ENCODE measurements around the gene CAPNS1. TPM values are rescaled to one million over a fixed set of nuclear protein-coding genes. Genes with fewer than 3 reads are reported as not detected.
A peak's percentile ranks its signal among the peaks of the same experiment; 100 is the strongest.

CAPNS1 gene
- total RNA-seq, 4 donors from 2014 or later = 94.8 to 252 (median 165) TPM

DNA sequence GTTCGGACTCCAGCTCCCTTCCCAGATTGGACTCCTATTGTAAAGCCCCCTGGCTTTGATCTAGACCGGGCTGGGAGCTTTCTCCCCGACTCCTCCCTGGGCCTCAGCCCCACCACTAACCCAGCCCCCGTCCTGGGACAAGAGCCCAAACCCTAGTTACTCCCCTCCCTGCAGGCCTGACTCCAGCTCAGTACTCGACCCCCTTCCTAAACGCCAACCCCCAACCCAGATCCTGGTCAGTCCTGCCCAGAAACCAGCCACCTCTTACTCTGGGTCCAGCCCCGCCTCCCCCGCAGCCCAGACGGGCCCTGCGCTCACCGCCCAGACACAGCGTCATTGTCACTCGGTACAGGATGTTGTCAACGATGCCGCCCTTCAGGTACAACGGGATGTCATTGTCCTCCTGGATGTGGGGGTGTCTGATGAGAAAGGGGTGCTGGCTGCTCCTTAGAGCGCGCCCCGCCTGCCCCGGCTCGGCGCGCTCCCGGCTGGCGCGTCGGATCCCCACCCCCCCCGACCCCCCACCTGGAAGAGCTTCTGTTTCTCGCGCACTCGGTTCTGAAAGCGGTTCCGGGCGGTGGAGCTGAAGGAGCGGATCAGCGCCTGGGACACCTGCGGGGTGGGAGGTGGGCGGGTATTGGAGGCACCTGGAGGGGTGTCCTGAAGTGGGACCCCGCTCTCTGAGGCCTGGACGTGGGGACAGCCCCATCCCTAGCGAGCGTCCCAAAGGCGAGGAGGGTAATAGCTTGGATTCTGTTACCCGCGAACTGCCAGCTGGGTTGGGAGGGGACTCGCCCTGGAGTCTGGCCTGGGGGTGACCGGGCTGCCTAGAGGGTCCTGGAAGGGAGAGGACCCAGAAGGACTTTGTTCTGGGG is 11.5 kb downstream of the CAPNS1 start:
- Histone ChIP-seq H3K36me3 (peaks cover 0 to 42% of the 10 kb centered on the region in 2 donors), H3K9me3 (no peaks in the 10 kb centered on the region), H3K27me3 (no peaks in the 10 kb centered on the region), H3K4me1 (peaks cover 24 to 29% of the 10 kb centered on the region in 2 donors), H3K27ac (peak overlapping the region; percentile 97 to 100 (median 100)), H3K4me3 (peak overlapping the region; percentile 80 to 90 (median 90))
- intact Hi-C loops (cut with DNase I; ENCODE audit: low total_unique reads) (loop anchor here (1.0 to 10.0 kb wide), 5 partner anchors 11 to 394 kb away; partner anchors contain the start of genes CAPNS1, HSPB6, PROSER3 and TBCB), in situ Hi-C loops (cut with MboI; ENCODE audit: low sequenced_read_pairs in 4 of 4) (no loop called here)
- peak; percentile 56 to 79 for DNase-seq
- peak; percentile 57 for ATAC-seq
- TF ChIP-seq, protein P1, sequence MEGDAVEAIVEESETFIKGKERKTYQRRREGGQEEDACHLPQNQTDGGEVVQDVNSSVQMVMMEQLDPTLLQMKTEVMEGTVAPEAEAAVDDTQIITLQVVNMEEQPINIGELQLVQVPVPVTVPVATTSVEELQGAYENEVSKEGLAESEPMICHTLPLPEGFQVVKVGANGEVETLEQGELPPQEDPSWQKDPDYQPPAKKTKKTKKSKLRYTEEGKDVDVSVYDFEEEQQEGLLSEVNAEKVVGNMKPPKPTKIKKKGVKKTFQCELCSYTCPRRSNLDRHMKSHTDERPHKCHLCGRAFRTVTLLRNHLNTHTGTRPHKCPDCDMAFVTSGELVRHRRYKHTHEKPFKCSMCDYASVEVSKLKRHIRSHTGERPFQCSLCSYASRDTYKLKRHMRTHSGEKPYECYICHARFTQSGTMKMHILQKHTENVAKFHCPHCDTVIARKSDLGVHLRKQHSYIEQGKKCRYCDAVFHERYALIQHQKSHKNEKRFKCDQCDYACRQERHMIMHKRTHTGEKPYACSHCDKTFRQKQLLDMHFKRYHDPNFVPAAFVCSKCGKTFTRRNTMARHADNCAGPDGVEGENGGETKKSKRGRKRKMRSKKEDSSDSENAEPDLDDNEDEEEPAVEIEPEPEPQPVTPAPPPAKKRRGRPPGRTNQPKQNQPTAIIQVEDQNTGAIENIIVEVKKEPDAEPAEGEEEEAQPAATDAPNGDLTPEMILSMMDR (IDR thresholded peaks at IDR 0.05 in 4 of 5, conservative IDR thresholded peaks at IDR 0.05 in 1 of 5) = no peak
- peak; percentile 73 to 81 for TF ChIP-seq POLR2A (IDR thresholded peaks at IDR 0.05)

DNA sequence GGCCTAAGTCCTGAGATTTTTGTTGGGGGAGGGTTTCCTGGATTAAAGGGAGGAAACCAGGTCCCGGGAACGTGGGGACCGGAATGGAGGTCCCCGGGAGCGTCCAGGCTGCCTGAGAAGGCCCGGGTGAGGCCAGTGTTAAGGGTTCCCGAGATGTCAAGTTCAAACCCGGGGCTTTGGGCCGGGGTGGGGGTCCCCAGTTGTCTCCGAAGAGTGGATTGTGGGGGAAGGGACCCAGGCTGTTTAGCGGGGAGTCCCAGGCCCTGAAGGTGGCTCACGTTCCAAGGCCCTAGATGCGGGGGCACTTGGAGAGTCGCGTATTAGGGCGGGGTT is 12.1 kb downstream of the CAPNS1 start:
- DNase-seq (no peak), ATAC-seq (peak in 1 of 2 donors; percentile 12)
- H3K27ac ChIP-seq = peak overlapping the region; percentile 97 to 100 (median 100)
- H3K4me3 ChIP-seq = peak overlapping the region; percentile 80 to 90 (median 90)
- intact Hi-C loops (cut with DNase I; ENCODE audit: low total_unique reads) (loop anchor here (1.0 to 10.0 kb wide), 5 partner anchors 12 to 395 kb away; partner anchors contain the start of genes CAPNS1, HSPB6, PROSER3 and TBCB), in situ Hi-C loops (cut with MboI; ENCODE audit: low sequenced_read_pairs in 4 of 4) (no loop called here)
- H3K27me3 ChIP-seq = no peaks in the 10 kb centered on the region
- H3K36me3 ChIP-seq = peaks cover 0 to 36% of the 10 kb centered on the region in 2 donors
- H3K4me1 ChIP-seq = peaks cover 24 to 29% of the 10 kb centered on the region in 2 donors
- no peaks in the 10 kb centered on the region for H3K9me3 ChIP-seq
- TF ChIP-seq POLR2A (IDR thresholded peaks at IDR 0.05) = no peak
- TF ChIP-seq, protein P1 (IDR thresholded peaks at IDR 0.05 in 4 of 5, conservative IDR thresholded peaks at IDR 0.05 in 1 of 5) = no peak

DNA sequence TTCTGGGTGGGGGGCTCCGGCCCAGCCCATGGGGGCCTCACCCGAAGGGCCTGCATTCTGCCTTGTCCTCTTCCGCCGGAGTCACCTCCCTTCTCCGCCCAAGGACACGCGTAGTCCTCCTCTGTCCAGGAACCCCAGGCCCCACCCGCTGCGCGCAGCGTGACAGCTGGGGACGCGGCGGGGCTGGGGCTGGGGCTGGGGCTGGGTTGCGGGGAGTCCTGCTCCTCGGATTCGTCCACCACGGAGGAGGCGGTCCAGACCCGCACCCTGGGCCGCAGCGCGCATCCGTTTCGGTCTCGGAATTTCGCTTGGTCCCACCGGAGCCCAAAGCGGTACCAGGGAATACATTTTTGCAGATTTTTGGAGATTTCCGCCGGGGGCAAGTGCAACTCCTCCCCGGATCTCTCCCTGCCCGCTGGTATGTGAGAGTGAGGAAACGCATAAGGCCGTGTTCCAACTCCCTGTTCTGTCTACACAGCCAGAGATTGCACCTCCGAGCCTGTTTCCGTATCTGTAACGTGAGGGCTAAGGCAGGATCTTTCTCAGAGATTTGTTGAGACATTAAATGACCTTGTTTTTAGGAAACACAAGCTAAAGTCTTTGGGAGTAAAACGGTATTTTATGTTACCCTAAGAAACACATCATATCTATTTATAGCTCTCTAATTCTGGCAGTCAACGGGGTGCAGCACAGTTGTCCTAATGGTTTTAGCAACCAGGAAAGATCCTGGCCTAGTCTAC is 12.7 kb downstream of the CAPNS1 start, which contains the start of gene COX7A1:
COX7A1 (minus strand) TSS at position 96 of the 740 bp plus-strand sequence; CDS start at position 56, 40 bp downstream.
- peak; percentile 86 to 87 for TF ChIP-seq POLR2A (IDR thresholded peaks at IDR 0.05)
- TF ChIP-seq, protein P1 (IDR thresholded peaks at IDR 0.05 in 4 of 5, conservative IDR thresholded peaks at IDR 0.05 in 1 of 5) = no peak
- H3K4me3 ChIP-seq = peak within 1 kb of the TSS; percentile 80 to 90 (median 90)
- ATAC-seq (peak; percentile 78 to 89), DNase-seq (peak; percentile 79 to 91)
- peaks cover 0 to 30% of the 10 kb centered on the region in 2 donors for H3K36me3 ChIP-seq
- intact Hi-C loops (cut with DNase I; ENCODE audit: low total_unique reads) = loop anchor here (1.0 to 10.0 kb wide), 5 partner anchors 12 to 395 kb away; partner anchors contain the start of genes CAPNS1, HSPB6, PROSER3 and TBCB
- in situ Hi-C loops (cut with MboI; ENCODE audit: low sequenced_read_pairs in 4 of 4) = no loop called here
- H3K9me3 ChIP-seq = no peaks in the 10 kb centered on the region
- H3K4me1 ChIP-seq = peaks cover 24 to 29% of the 10 kb centered on the region in 2 donors
- H3K27ac ChIP-seq = peak within 1 kb of the TSS; percentile 97 to 100 (median 100)
- no peaks in the 10 kb centered on the region for H3K27me3 ChIP-seq

DNA sequence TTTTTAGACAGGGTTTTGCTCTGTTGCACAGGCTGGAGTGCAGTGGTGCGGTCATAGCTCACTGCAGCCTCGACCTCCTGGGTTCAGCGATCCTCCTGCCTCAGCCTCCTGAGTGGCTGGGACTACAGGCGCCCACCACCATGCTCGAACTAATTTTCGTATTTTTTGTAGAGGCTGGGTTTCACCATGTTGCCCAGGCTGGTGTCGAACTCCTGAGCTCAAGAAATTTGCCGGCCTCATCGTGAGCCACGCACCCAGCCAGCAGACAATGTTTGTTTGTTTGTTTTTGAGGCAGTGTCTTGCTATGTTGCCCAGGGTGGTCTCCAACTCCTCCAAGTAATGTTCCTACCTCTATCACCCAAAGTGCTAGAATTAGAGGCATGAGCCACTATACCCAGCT is 13.3 kb downstream of the CAPNS1 start:
- H3K4me3 ChIP-seq = peak overlapping the region; percentile 80 to 90 (median 90)
- intact Hi-C loops (cut with DNase I; ENCODE audit: low total_unique reads) (loop anchor here (5.0 to 10.0 kb wide), 3 partner anchors 36 to 396 kb away; partner anchors contain the start of genes HSPB6, PROSER3, TBCB and ZNF146), in situ Hi-C loops (cut with MboI; ENCODE audit: low sequenced_read_pairs in 4 of 4) (no loop called here)
- H3K9me3 ChIP-seq = no peaks in the 10 kb centered on the region
- ATAC-seq = no peak
- no peak for TF ChIP-seq POLR2A (IDR thresholded peaks at IDR 0.05)
- TF ChIP-seq, protein P1 (IDR thresholded peaks at IDR 0.05 in 4 of 5, conservative IDR thresholded peaks at IDR 0.05 in 1 of 5) = no peak
- H3K27me3 ChIP-seq = no peaks in the 10 kb centered on the region
- H3K4me1 ChIP-seq = peaks cover 24 to 29% of the 10 kb centered on the region in 2 donors
- no peak for DNase-seq
- peaks cover 0 to 24% of the 10 kb centered on the region in 2 donors for H3K36me3 ChIP-seq
- H3K27ac ChIP-seq = peak overlapping the region; percentile 97 to 100 (median 100)

All from gastrocnemius medialis (tissue), 4 donors.